ENCODE measurements around the gene FOSL2. TPM values are rescaled to one million over a fixed set of nuclear protein-coding genes. Genes with fewer than 3 reads are reported as not detected.

FOSL2 gene
- total RNA-seq, 1 donor from 2014 or later = 45.7 TPM

- ATAC-seq (ENCODE audit: poor library complexity) (no peak), DNase-seq (peak; percentile 31)
- intact Hi-C loops (cut with DNase I) = no loop called here
Measured at GRCh38 chr2:28401948-28402550, 9.4 kb downstream of the FOSL2 start.

- no peak for ATAC-seq (ENCODE audit: poor library complexity)
- intact Hi-C loops (cut with DNase I) = no loop called here
- DNase-seq = peak; percentile 31
Measured at GRCh38 chr2:28403370-28403956, 10.8 kb downstream of the FOSL2 start.

GRCh38 chr2:28404086-28404485 is 11.4 kb downstream of the FOSL2 start:
- intact Hi-C loops (cut with DNase I) = no loop called here
- peak; percentile 30 for DNase-seq

GRCh38 chr2:28405537-28405936 is 12.9 kb downstream of the FOSL2 start:
- ATAC-seq (ENCODE audit: poor library complexity) (no peak), DNase-seq (no peak)
- intact Hi-C loops (cut with DNase I) = no loop called here

More at GRCh38 chr2:28404086-28404485, 11.4 kb downstream of the FOSL2 start:
- ATAC-seq (ENCODE audit: poor library complexity) = no peak

GRCh38 chr2:28406276-28407096 is 13.8 kb downstream of the FOSL2 start:
- DNase-seq (peak; percentile 70), ATAC-seq (ENCODE audit: poor library complexity) (peak; percentile 23)
- intact Hi-C loops (cut with DNase I) = no loop called here

- intact Hi-C loops (cut with DNase I) = no loop called here
- DNase-seq = peak; percentile 46
- ATAC-seq (ENCODE audit: poor library complexity) = peak; percentile 13
Measured at GRCh38 chr2:28407131-28407975, 14.7 kb downstream of the FOSL2 start.

- DNase-seq = peak; percentile 13
- intact Hi-C loops (cut with DNase I) = no loop called here
- no peak for ATAC-seq (ENCODE audit: poor library complexity)
Measured at GRCh38 chr2:28407976-28408690, 15.5 kb downstream of the FOSL2 start.

GRCh38 chr2:28408764-28409599 is 16.3 kb downstream of the FOSL2 start:
- ATAC-seq (ENCODE audit: poor library complexity) (no peak), DNase-seq (no peak)
- intact Hi-C loops (cut with DNase I) = no loop called here

- DNase-seq = peak; percentile 10
Measured at GRCh38 chr2:28411166-28411755, 18.6 kb downstream of the FOSL2 start.

GRCh38 chr2:28411956-28412609 is 19.4 kb downstream of the FOSL2 start:
- DNase-seq = peak; percentile 36
- ATAC-seq (ENCODE audit: poor library complexity) = no peak
- intact Hi-C loops (cut with DNase I) = no loop called here

More at GRCh38 chr2:28411166-28411755, 18.6 kb downstream of the FOSL2 start:
- no peak for ATAC-seq (ENCODE audit: poor library complexity)
- intact Hi-C loops (cut with DNase I) = no loop called here

GRCh38 chr2:28412625-28413151 is 20.0 kb downstream of the FOSL2 start:
- no peak for ATAC-seq (ENCODE audit: poor library complexity)
- peak; percentile 5 for DNase-seq
- intact Hi-C loops (cut with DNase I) = no loop called here

- ATAC-seq (ENCODE audit: poor library complexity) = peak; percentile 43
- intact Hi-C loops (cut with DNase I) = no loop called here
- DNase-seq = peak; percentile 49
Measured at GRCh38 chr2:28413152-28413898, 20.7 kb downstream of the FOSL2 start.

- ATAC-seq (ENCODE audit: poor library complexity) = peak; percentile 12
- intact Hi-C loops (cut with DNase I) = no loop called here
- DNase-seq = no peak
Measured at GRCh38 chr2:28413899-28414295, 21.2 kb downstream of the FOSL2 start.

GRCh38 chr2:28414583-28414982 is 21.9 kb downstream of the FOSL2 start:
- ATAC-seq (ENCODE audit: poor library complexity) (peak; percentile 33), DNase-seq (peak; percentile 20)
- intact Hi-C loops (cut with DNase I) = no loop called here

GRCh38 chr2:28415010-28415409 is 22.4 kb downstream of the FOSL2 start:
- intact Hi-C loops (cut with DNase I) = no loop called here
- ATAC-seq (ENCODE audit: poor library complexity) = peak; percentile 14

GRCh38 chr2:28415715-28416114 is 23.1 kb downstream of the FOSL2 start:
- DNase-seq = no peak
- ATAC-seq (ENCODE audit: poor library complexity) = no peak
- intact Hi-C loops (cut with DNase I) = no loop called here

More at GRCh38 chr2:28415010-28415409, 22.4 kb downstream of the FOSL2 start:
- peak; percentile 46 for DNase-seq
